ENCODE results near the gene RBM28. TPM values are rescaled to one million over a fixed set of nuclear protein-coding genes. Genes with fewer than 3 reads are reported as not detected.

The RBM28 gene
- total and polyA plus RNA-seq, 2 of the 8 experiments (the other 6 are each of a cell fraction or from before 2014, with no cell fraction given): 12.8 to 65.3 TPM

DNA sequence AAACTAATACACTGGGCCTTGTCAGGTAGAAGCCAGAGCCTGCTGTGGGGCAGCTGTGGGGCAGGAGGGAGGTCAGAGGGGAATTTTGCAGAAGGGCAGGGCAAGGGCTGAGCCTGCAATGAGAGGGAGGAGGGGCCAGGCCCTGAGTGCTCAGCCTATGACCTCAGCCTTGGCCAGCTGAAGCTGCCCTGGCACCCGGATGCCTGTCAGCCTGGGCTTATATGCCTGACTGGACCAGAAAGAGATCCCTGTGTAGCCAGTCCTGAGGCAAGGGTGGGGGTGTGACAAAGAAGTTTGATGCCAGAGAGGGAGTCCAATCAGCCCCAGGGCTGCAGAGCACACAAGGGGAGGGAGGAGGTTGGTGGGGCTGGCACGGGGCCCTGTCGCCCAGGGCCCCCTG lies 40.1 kb upstream of the RBM28 start:
- WGBS, 2 experiments (ENCODE audit: extremely low coverage in 1 of 2, insufficient coverage in 1 of 2, insufficient read length in 1 of 2, insufficient replicate concordance in 2 of 2, low coverage in 1 of 2, low lambda C conversion rate in 2 of 2, missing lambda C conversion rate in 1 of 2): 70% methylated on average over 3 of the region's 3 CpGs; no CpG with 5 or more reads in 1 of the 2 experiments
- Histone ChIP-seq H4K5ac (ENCODE audit: insufficient read length, low read depth, low read length) (no peak overlapping the region), H3K23me2 (ENCODE audit: low read depth, low read length) (no peaks in the 10 kb centered on the region; the same call in 1 of the 2 replicates), H3K9me3 (ENCODE audit: insufficient read depth in 2 of 2, low read depth in 1 of 2, low read length in 1 of 2) (no peaks in the 10 kb centered on the region), H3K18ac (ENCODE audit: extremely low read depth, low read length) (no peak overlapping the region), H3K79me1 (ENCODE audit: low read depth, low read length) (no peaks in the 10 kb centered on the region), H3K27me3 (replicated peaks in 1 of 4; ENCODE audit: control insufficient read depth in 3 of 4, extremely low read depth in 1 of 4, insufficient read depth in 3 of 4, low read length in 3 of 4) (peaks cover 0 to 4% (median under 1%) of the 10 kb centered on the region in 4 experiments; a peak in 2 of 7 replicates), H3K36me3 (ENCODE audit: control insufficient read depth in 2 of 4, insufficient read depth in 4 of 4, low read length in 3 of 4) (no peaks in the 10 kb centered on the region), H2AFZ (ENCODE audit: low read length) (no peak overlapping the region), H3K14ac (ENCODE audit: insufficient read length) (no peak overlapping the region), H4K20me1 (replicated peaks in 1 of 2; ENCODE audit: control insufficient read depth in 1 of 2, insufficient read depth in 2 of 2, low read length in 2 of 2) (no peaks in the 10 kb centered on the region), H3K4ac (replicated peaks; ENCODE audit: insufficient read length, low read depth, low read length) (no peak overlapping the region), H3K27ac (ENCODE audit: low read depth, low read length) (no peak overlapping the region), H3K79me2 (ENCODE audit: control insufficient read depth in 1 of 2, insufficient read depth in 2 of 2, low read length in 2 of 2) (no peaks in the 10 kb centered on the region), H2BK20ac (ENCODE audit: low read length) (no peak overlapping the region), H3K4me3 (ENCODE audit: extremely low read depth in 1 of 4, insufficient read depth in 2 of 4, low read depth in 3 of 4, low read length in 4 of 4) (no peak overlapping the region), H3K23ac (ENCODE audit: insufficient read length) (no peak overlapping the region), H2BK15ac (ENCODE audit: low read length) (no peak overlapping the region), H3K56ac (replicated peaks; ENCODE audit: insufficient read length, low read depth, low read length) (no peak overlapping the region), H2AK5ac (ENCODE audit: low read depth, low read length) (no peak overlapping the region), H3K4me1 (replicated peaks in 1 of 4; ENCODE audit: control insufficient read depth in 3 of 4, insufficient read depth in 4 of 4, low read length in 3 of 4) (peaks cover 0 to 12% (median 9%) of the 10 kb centered on the region in 4 experiments; a peak in 5 of 7 replicates), H2BK12ac (ENCODE audit: low read depth, low read length) (no peak overlapping the region), H3K9ac (replicated peaks in 1 of 4; ENCODE audit: extremely low read depth in 1 of 4, low read depth in 3 of 4, low read length in 3 of 4) (no peak overlapping the region), H2BK120ac (replicated peaks; ENCODE audit: low read depth, low read length) (no peak overlapping the region), H3K4me2 (ENCODE audit: insufficient read depth in 1 of 2, low read depth in 2 of 2, low read length in 2 of 2) (no peak overlapping the region), H4K91ac (replicated peaks; ENCODE audit: insufficient read length, low read length) (no peak overlapping the region), H2BK5ac (ENCODE audit: low read depth, low read length) (no peak overlapping the region), H4K8ac (ENCODE audit: extremely low read depth, insufficient read depth, low read length) (no peak overlapping the region)
- CTCF ChIA-PET (ENCODE audit: partially characterized antibody): interaction anchor here (0.8 to 18.9 kb wide), 7 partner anchors 11 to 76 kb away, joined by 4 to 345 read pairs (median 89); partner anchors contain the start of genes PRRT4 and RBM28
- TF ChIP-seq KDM1A (IDR thresholded peaks at IDR 0.05; ENCODE audit: borderline replicate concordance, low read length): no peak
- TF ChIP-seq SIN3A (conservative IDR thresholded peaks at IDR 0.05 in 1 of 2, IDR thresholded peaks at IDR 0.05 in 1 of 2; ENCODE audit: low read depth in 1 of 2, low read length in 2 of 2): 0 out of 4 replicates have a peak, but pooled peaks of 1 of the 2 experiments have one; percentile 32
- FAIRE-seq (no peak), DNase-seq (ENCODE audit: low read depth in 1 of 2, low spot score in 2 of 2) (no peak)
- POLR2A ChIA-PET (ENCODE audit: partially characterized antibody): interaction anchor here (0.9 kb wide), 1 partner anchor 36 kb away, joined by 3 read pairs; no protein-coding TSS in a partner anchor
